NK-92 (cell line): ENCODE measurements around the gene VSIG10L2.

Experiments used
- DNase-seq: peaks from one replicate; lab custom pipeline; 2025; ENCODE audit not compliant: unreplicated experiment; lab: John Stamatoyannopoulos, UW

VSIG10L2 gene

DNA sequence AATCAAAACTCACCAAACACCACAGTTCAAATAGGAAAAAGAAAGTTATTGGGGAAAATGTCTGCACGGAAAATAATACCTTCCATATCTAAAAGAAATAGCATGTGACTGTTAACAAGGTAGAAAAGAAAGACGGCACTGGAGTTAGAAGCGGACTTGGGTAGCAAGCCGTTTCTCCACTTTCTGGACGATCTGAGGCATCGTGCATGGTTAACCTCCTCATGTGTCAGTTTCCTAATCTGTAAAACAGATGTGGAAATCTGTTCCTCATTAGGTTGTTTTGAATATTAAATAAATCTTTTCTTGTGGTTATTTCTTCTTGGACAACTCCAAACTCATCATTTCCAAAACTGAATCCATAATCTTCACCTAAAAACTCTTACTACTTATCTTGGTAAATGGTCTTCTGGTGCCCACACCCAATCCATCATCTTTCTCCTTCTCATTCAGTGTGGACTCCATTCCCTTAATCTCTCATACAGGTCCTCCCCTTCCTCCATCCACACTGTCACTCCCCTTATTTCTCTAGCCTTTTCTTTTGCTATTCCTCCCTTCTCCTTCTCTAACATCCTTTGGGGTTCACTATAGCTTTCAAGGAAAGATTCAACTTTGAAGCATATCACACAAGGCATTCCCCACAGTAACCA lies 53.5 kb downstream of the VSIG10L2 start:
- DNase-seq: no peak

DNA sequence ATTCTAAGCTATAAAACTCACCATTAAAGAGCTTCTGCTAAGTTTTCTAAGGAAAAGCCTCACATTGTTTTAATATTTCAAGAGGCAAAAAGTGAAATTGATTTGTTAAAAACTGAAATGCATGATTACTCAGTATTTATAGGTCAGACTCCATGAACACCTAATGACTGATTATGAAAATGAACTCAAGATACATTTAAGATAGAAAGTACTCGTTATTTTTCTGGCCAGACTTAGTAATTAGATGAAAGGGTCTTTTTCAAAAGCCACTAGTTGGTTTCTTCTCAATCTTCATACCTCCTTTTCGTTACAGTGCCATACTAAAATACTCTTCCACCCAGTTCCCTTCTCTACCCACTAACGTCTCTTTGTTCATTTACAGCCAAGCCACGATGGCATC lies 56.3 kb downstream of the VSIG10L2 start:
- no peak for DNase-seq
